A172 (cell line): ENCODE measurements around the gene RRP1B. TPM values are rescaled to one million over a fixed set of nuclear protein-coding genes. Genes with fewer than 3 reads are reported as not detected.

Experiments used
- DNase-seq: peaks from one replicate; pipeline ENCODE4 v3.0.0-alpha.2; 2015; ENCODE audit warnings: low spot score
- total RNA-seq: library from RNA; depleted of rRNA; stranded (reverse); fragments of >200 nt; shearing (Covaris generic); gene quantifications from 2 replicates; pipeline ENCODE4 v1.2.3, GENCODE V29; 2014; rRNA removed

The RRP1B gene
- total RNA-seq, 1 experiment from 2014 or later = 70.9 TPM

- DNase-seq = no peak
Measured at GRCh38 chr21:43740497-43741156, 81.3 kb downstream of the RRP1B start.

DNA sequence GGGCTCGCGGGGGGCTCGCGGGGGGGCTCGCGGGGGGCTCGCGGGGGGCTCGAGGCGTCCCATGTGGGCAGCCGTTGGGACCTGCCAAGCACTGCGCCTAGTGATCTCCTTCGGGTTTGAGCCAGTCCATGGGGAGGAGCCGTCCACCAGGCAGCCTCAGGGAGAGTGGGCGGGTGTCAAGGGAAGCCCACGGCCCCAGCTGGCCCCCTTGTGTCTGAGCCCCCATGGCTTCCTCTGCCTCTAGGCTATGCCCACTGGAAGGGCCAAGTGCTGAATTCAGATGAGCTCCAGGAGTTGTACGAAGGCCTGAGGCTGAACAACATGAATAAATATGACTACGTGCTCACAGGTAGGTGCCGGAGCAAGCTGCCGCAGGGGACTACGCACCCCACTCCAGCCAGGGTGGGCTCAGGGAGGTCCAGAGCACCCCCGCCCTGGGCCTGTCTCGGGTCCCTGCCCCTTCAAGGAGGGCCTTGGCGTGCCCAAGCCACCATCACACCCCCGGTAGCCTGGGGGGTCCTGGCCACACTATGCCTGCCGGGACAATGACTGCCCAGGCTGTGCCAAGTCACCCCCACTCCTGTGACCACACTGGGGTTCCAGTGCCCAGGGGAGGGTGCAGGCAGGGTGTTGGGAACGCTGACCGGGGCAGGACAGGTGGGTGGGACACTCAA, 82.2 kb downstream of the RRP1B start:
- DNase-seq = no peak

- DNase-seq = no peak
Measured at GRCh38 chr21:43743947-43744346, 84.6 kb downstream of the RRP1B start.

GRCh38 chr21:43744725-43745124, 85.4 kb downstream of the RRP1B start:
- DNase-seq = no peak

Other genes with a start within 250 kb of the RRP1B start
- gene SIK1, start 232.4 kb upstream of the RRP1B start, total RNA-seq = 4.9 and 8.5 TPM in 2 replicates
- gene HSF2BP, start 72 bp upstream of the RRP1B start, total RNA-seq = 8.8 and 9.1 TPM in 2 replicates
- gene PDXK, start 59.6 kb downstream of the RRP1B start, total RNA-seq = 313 and 330 TPM in 2 replicates
- gene CSTB, start 116.7 kb downstream of the RRP1B start, total RNA-seq = 106 and 145 TPM in 2 replicates
- gene RRP1, start 130.0 kb downstream of the RRP1B start, total RNA-seq = 63.7 and 77.7 TPM in 2 replicates
- gene AGPAT3, start 205.7 kb downstream of the RRP1B start, total RNA-seq = 73.4 and 73.5 TPM in 2 replicates